K562 (cell line): ENCODE results near the gene SMCO4.

Source experiments
- ELF4 ChIP-seq: fragments of 450-650 bp; formaldehyde crosslinking; IDR thresholded peaks from 2 replicates; pipeline ENCODE4 v1.4.0; 2022; ENCODE audit warnings: missing genetic modification characterization
- POLR2A ChIP-seq: fragments of 450-650 bp; conservative IDR thresholded peaks from 2 replicates; pipeline ENCODE4 v1.6.1; 2016
- POLR2AphosphoS5 ChIP-seq: IDR thresholded peaks from 2 replicates; pipeline ENCODE4 v1.6.1; 2011; ENCODE audit warnings: mild to moderate bottlenecking, low read depth, low read length, moderate library complexity; ENCODE audit not compliant: control insufficient read depth, insufficient read depth
- RAD21 ChIP-seq, 2 experiments: fragments of 250-450 bp in 1 of 2; fragments of 450-650 bp in 1 of 2; sonication (Bioruptor Pico) in 1 of 2; formaldehyde crosslinking in 1 of 2; IDR thresholded peaks in 1 of 2; conservative IDR thresholded peaks in 1 of 2; 2 replicates each; pipeline versions ENCODE4 v1.4.0 to v1.8.0; 2020 to 2022; ENCODE audit warnings: mild to moderate bottlenecking in 2 of 2, moderate library complexity in 1 of 2
- ZNF197 ChIP-seq: fragments of 200-800 bp; sonication (Bioruptor generic); IDR thresholded peaks from 2 replicates; pipeline ENCODE4 v1.6.1; 2016; ENCODE audit warnings: low read depth, missing genetic modification characterization, missing compliant biosample characterization
- ZNF644 ChIP-seq: fragments of 200-800 bp; sonication (Bioruptor generic); IDR thresholded peaks from 2 replicates; pipeline ENCODE4 v1.6.1; 2016; ENCODE audit warnings: low read depth, missing genetic modification characterization, missing compliant biosample characterization
- TF ChIP-seq, protein P1 (sequence below), 3 experiments: IDR thresholded peaks in 2 of 3; conservative IDR thresholded peaks in 1 of 3; 2 replicates each; pipeline ENCODE4 v1.5.1; 2011 to 2012; ENCODE audit warnings: low read length in 3 of 3, mild to moderate bottlenecking in 3 of 3, control low read depth in 2 of 3, improper control_type of control experiment in 1 of 3, inconsistent platforms in 1 of 3, low read depth in 1 of 3, mixed read lengths in 1 of 3, moderate library complexity in 1 of 3; ENCODE audit not compliant: insufficient read depth in 2 of 3
- TF ChIP-seq, protein P2 (sequence below): sonication (generic); formaldehyde crosslinking; IDR thresholded peaks from 2 replicates; pipeline ENCODE4 v1.8.1; 2023; ENCODE audit warnings: mild to moderate bottlenecking, missing genetic modification reagents

DNA sequence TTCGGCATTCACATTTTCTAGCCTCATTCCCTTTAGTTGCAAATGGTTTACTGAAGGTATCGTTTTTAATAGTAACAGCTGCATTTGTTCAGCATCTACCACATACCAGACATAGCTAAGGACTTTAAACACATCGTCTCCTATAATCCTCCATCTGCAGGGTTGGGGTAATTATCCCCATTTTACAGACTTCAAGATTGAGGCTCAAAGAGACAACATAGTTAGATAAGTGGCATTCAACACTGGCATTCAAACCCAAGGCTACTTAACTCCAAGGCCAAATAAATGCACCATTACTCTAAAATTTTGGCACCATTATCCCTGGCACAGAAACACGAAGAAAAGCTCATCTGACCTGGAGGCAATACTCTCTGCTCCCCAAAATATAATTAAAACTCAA, 28.5 kb downstream of the SMCO4 start:
- TF ChIP-seq, protein P1, sequence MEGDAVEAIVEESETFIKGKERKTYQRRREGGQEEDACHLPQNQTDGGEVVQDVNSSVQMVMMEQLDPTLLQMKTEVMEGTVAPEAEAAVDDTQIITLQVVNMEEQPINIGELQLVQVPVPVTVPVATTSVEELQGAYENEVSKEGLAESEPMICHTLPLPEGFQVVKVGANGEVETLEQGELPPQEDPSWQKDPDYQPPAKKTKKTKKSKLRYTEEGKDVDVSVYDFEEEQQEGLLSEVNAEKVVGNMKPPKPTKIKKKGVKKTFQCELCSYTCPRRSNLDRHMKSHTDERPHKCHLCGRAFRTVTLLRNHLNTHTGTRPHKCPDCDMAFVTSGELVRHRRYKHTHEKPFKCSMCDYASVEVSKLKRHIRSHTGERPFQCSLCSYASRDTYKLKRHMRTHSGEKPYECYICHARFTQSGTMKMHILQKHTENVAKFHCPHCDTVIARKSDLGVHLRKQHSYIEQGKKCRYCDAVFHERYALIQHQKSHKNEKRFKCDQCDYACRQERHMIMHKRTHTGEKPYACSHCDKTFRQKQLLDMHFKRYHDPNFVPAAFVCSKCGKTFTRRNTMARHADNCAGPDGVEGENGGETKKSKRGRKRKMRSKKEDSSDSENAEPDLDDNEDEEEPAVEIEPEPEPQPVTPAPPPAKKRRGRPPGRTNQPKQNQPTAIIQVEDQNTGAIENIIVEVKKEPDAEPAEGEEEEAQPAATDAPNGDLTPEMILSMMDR (IDR thresholded peaks at IDR 0.05 in 2 of 3, conservative IDR thresholded peaks at IDR 0.05 in 1 of 3; ENCODE audit: insufficient read depth in 2 of 3, low read depth in 1 of 3, low read length in 3 of 3) = no peak
- no peak for TF ChIP-seq POLR2A
- TF ChIP-seq, protein P2, sequence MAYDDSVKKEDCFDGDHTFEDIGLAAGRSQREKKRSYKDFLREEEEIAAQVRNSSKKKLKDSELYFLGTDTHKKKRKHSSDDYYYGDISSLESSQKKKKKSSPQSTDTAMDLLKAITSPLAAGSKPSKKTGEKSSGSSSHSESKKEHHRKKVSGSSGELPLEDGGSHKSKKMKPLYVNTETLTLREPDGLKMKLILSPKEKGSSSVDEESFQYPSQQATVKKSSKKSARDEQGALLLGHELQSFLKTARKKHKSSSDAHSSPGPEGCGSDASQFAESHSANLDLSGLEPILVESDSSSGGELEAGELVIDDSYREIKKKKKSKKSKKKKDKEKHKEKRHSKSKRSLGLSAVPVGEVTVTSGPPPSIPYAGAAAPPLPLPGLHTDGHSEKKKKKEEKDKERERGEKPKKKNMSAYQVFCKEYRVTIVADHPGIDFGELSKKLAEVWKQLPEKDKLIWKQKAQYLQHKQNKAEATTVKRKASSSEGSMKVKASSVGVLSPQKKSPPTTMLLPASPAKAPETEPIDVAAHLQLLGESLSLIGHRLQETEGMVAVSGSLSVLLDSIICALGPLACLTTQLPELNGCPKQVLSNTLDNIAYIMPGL (CRISPR knock-in tag) = no peak
- TF ChIP-seq POLR2AphosphoS5 = no peak
- TF ChIP-seq ZNF197 = no peak
- TF ChIP-seq ZNF644 (tag) = no peak
- TF ChIP-seq RAD21 (CRISPR knock-in tag; conservative IDR thresholded peaks at IDR 0.05 in 1 of 2, IDR thresholded peaks at IDR 0.05 in 1 of 2) = no peak
- no peak for TF ChIP-seq ELF4 (CRISPR knock-in tag)
